H9 (cell line): ENCODE results near the gene TERT. TPM values are rescaled to one million over a fixed set of nuclear protein-coding genes. Genes with fewer than 3 reads are reported as not detected.

Experiments used
- DNase-seq: peaks from one replicate; pipeline ENCODE4 v3.0.0-alpha.2; 2017
- H2AFZ ChIP-seq: one replicate; pipeline ENCODE4 v1.6.1; 2013; ENCODE audit warnings: mild to moderate bottlenecking, low read length, control low read depth, moderate library complexity
- H2AK5ac ChIP-seq: 2 replicates; pipeline ENCODE4 v1.6.1; 2013; ENCODE audit warnings: low read length, control low read depth, mixed read lengths; ENCODE audit not compliant: insufficient read length
- H2BK120ac ChIP-seq: one replicate; pipeline ENCODE4 v1.6.1; 2013; ENCODE audit warnings: low read depth, mild to moderate bottlenecking, low read length, control low read depth, inconsistent platforms; ENCODE audit not compliant: poor library complexity, severe bottlenecking
- H2BK12ac ChIP-seq: 2 replicates; pipeline ENCODE4 v1.6.1; 2013; ENCODE audit warnings: low read length, control low read depth, mixed read lengths, low read depth; ENCODE audit not compliant: insufficient read length
- H2BK15ac ChIP-seq: 2 replicates; pipeline ENCODE4 v1.6.1; 2013; ENCODE audit warnings: low read depth, low read length, control low read depth
- H2BK20ac ChIP-seq: one replicate; pipeline ENCODE4 v1.6.1; 2013; ENCODE audit warnings: low read depth, mild to moderate bottlenecking, low read length, control low read depth, inconsistent platforms; ENCODE audit not compliant: poor library complexity, severe bottlenecking
- H2BK5ac ChIP-seq: 2 replicates; pipeline ENCODE4 v1.6.1; 2013; ENCODE audit warnings: low read length, control low read depth, mixed read lengths; ENCODE audit not compliant: insufficient read length
- H3K14ac ChIP-seq: 2 replicates; pipeline ENCODE4 v1.6.1; 2013; ENCODE audit warnings: low read length, control low read depth; ENCODE audit not compliant: insufficient read depth
- H3K18ac ChIP-seq: 2 replicates; pipeline ENCODE4 v1.6.1; 2013; ENCODE audit warnings: low read depth, mild to moderate bottlenecking, mixed read lengths, low read length, control low read depth; ENCODE audit not compliant: insufficient read length
- H3K23ac ChIP-seq: 2 replicates; pipeline ENCODE4 v1.6.1; 2013; ENCODE audit warnings: low read length, control low read depth, mixed read lengths, low read depth; ENCODE audit not compliant: insufficient read length
- H3K23me2 ChIP-seq: 2 replicates; pipeline ENCODE4 v1.6.1; 2013; ENCODE audit warnings: low read depth, mild to moderate bottlenecking, mixed read lengths, low read length, control low read depth; ENCODE audit not compliant: insufficient read length, poor library complexity, severe bottlenecking
- H3K27ac ChIP-seq: 2 replicates; pipeline ENCODE4 v1.5.1; 2013; ENCODE audit warnings: low read length, control low read depth, mixed read lengths, low read depth; ENCODE audit not compliant: insufficient read length
- H3K27me3 ChIP-seq: 2 replicates; pipeline ENCODE4 v1.6.1; 2013; ENCODE audit warnings: low read length, control low read depth, inconsistent platforms; ENCODE audit not compliant: insufficient read depth
- H3K4ac ChIP-seq: 2 replicates; pipeline ENCODE4 v1.6.1; 2013; ENCODE audit warnings: low read depth, mild to moderate bottlenecking, control low read depth, inconsistent platforms, low read length, moderate library complexity
- H3K4me1 ChIP-seq: 2 replicates; pipeline ENCODE4 v1.6.1; 2013; ENCODE audit warnings: low read length, control low read depth, inconsistent platforms; ENCODE audit not compliant: insufficient read depth
- H3K4me2 ChIP-seq: 2 replicates; pipeline ENCODE4 v1.6.1; 2013; ENCODE audit warnings: low read length, control low read depth, mixed read lengths; ENCODE audit not compliant: insufficient read length, insufficient read depth
- H3K56ac ChIP-seq: 2 replicates; pipeline ENCODE4 v1.6.1; 2013; ENCODE audit warnings: low read depth, mild to moderate bottlenecking, mixed read lengths, low read length, control low read depth; ENCODE audit not compliant: insufficient read length
- H3K79me1 ChIP-seq: 2 replicates; pipeline ENCODE4 v1.6.1; 2013; ENCODE audit warnings: low read depth, mild to moderate bottlenecking, moderate library complexity, low read length, control low read depth, inconsistent platforms; ENCODE audit not compliant: insufficient read depth, poor library complexity, severe bottlenecking
- H3K79me2 ChIP-seq: 2 replicates; pipeline ENCODE4 v1.6.1; 2013; ENCODE audit warnings: low read length, control low read depth, inconsistent platforms; ENCODE audit not compliant: insufficient read depth
- H3K9ac ChIP-seq: 2 replicates; pipeline ENCODE4 v1.6.1; 2013; ENCODE audit warnings: low read length, control low read depth, mixed read lengths; ENCODE audit not compliant: insufficient read length; ENCODE audit errors: extremely low read depth
- H3K9me3 ChIP-seq: one replicate; pipeline ENCODE4 v1.6.1; 2013; ENCODE audit warnings: low read depth, low read length, inconsistent platforms; ENCODE audit not compliant: control insufficient read depth
- H3T11ph ChIP-seq: one replicate; pipeline ENCODE4 v1.6.1; 2013; ENCODE audit warnings: mild to moderate bottlenecking, low read length, control low read depth, inconsistent platforms
- H4K20me1 ChIP-seq: one replicate; pipeline ENCODE4 v1.6.1; 2013; ENCODE audit not compliant: control insufficient read depth, insufficient read length, insufficient read depth
- H4K5ac ChIP-seq: 2 replicates; pipeline ENCODE4 v1.6.1; 2013; ENCODE audit warnings: low read depth, mild to moderate bottlenecking, mixed read lengths, low read length, control low read depth; ENCODE audit not compliant: insufficient read length
- H4K8ac ChIP-seq: replicated peaks from 2 replicates; pipeline ENCODE4 v1.6.1; 2013; ENCODE audit warnings: low read length, control low read depth, mixed read lengths, low read depth; ENCODE audit not compliant: insufficient read length
- H4K91ac ChIP-seq: 2 replicates; pipeline ENCODE4 v1.6.1; 2013; ENCODE audit warnings: low read depth, mild to moderate bottlenecking, moderate library complexity, mixed read lengths, low read length, control low read depth; ENCODE audit not compliant: insufficient read length
- H3K27ac Mint-ChIP-seq, 3 experiments: 2 replicates in 2 of 3; 3 replicates in 1 of 3; pipeline ENCODE4 v1.8.0; 2020 to 2021; ENCODE audit warnings: mixed read lengths in 3 of 3, mild to moderate bottlenecking in 1 of 3, moderate library complexity in 1 of 3
- H3K27me3 Mint-ChIP-seq: 2 replicates; pipeline ENCODE4 v1.8.0; 2021; ENCODE audit warnings: low read depth, mild to moderate bottlenecking, moderate library complexity, mixed read lengths
- H3K36me3 Mint-ChIP-seq, 3 experiments: 2 replicates in 2 of 3; 3 replicates in 1 of 3; pipeline ENCODE4 v1.8.0; 2020 to 2021; ENCODE audit warnings: low read depth in 3 of 3, mixed read lengths in 3 of 3; ENCODE audit not compliant: insufficient read depth in 1 of 3
- H3K4me1 Mint-ChIP-seq, 2 experiments: 2 replicates each; pipeline ENCODE4 v1.8.0; 2020; ENCODE audit warnings: mixed read lengths in 2 of 2
- H3K4me3 Mint-ChIP-seq, 2 experiments: 2 replicates in 1 of 2; 3 replicates in 1 of 2; pipeline ENCODE4 v1.8.0; 2020 to 2021; ENCODE audit warnings: mild to moderate bottlenecking in 2 of 2, mixed read lengths in 2 of 2, moderate library complexity in 1 of 2
- H3K9me3 Mint-ChIP-seq, 2 experiments: 2 replicates in 1 of 2; 3 replicates in 1 of 2; pipeline ENCODE4 v1.8.0; 2020; ENCODE audit warnings: mild to moderate bottlenecking in 2 of 2, mixed read lengths in 2 of 2, moderate library complexity in 1 of 2
- CTCF ChIP-seq: fragments of 200-600 bp; sonication (generic); conservative IDR thresholded peaks from 3 replicates; pipeline ENCODE4 v1.8.0; 2021; ENCODE audit warnings: antibody characterized with exemption, mild to moderate bottlenecking
- WGBS: extraction: QIAGEN DNeasy Blood & Tissue Kit; methylation state at CpG from one replicate; pipeline ENCODE4 v1.1.7; 2013; ENCODE audit warnings: missing lambda C conversion rate, low lambda C conversion rate, mixed read lengths; ENCODE audit not compliant: insufficient read length; ENCODE audit errors: extremely low coverage; 5-methylcytosine and 5-hydroxymethylcytosine counted together
- total RNA-seq: library from RNA; stranded (reverse); gene quantifications from 2 replicates; pipeline ENCODE4 v1.2.1, GENCODE V29; 2021

TERT gene
- total RNA-seq, 1 experiment from 2014 or later, result 15.5 TPM

DNA sequence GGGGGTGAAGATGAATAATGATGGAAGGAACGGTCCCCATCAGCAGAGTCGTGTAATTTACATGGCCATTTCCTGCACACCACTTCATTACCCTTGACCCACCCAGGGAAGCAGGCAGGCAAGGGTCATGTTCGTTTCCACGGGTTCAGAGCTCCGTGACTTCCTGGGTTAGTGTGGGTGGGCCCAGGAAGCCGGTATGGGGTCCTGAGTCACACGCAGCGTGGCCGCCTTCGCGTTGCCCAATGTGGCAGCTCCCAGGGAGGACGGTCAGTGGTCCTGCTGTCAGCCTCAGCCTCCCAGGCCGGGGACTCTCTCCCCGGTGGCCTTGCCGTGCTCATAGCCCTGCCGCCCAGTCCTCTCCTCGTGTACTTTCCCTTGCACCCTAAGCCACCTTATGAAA, 5.1 kb upstream of the TERT start:
- WGBS, result no CpG with 5 or more reads among the region's 17 CpGs
- Histone ChIP-seq H3K79me2 (no peaks in the 10 kb centered on the region), H3K9me3 (no peaks in the 10 kb centered on the region), H3K79me1 (no peaks in the 10 kb centered on the region), H3K4me2 (no peak overlapping the region), H3K27ac (no peak overlapping the region), H3T11ph (no peak overlapping the region), H2BK120ac (no peak overlapping the region), H3K27me3 (no peaks in the 10 kb centered on the region), H2AK5ac (no peak overlapping the region), H2BK20ac (no peak overlapping the region), H2BK12ac (no peak overlapping the region), H3K18ac (no peak overlapping the region), H2BK15ac (no peak overlapping the region), H4K20me1 (no peaks in the 10 kb centered on the region), H2BK5ac (no peak overlapping the region), H3K23me2 (peaks cover 4% of the 10 kb centered on the region), H3K4me1 (no peaks in the 10 kb centered on the region), H3K56ac (no peak overlapping the region), H4K8ac (no peak overlapping the region), H2AFZ (no peak overlapping the region), H3K9ac (no peak overlapping the region), H4K5ac (no peak overlapping the region), H3K23ac (no peak overlapping the region), H3K14ac (no peak overlapping the region; the same call in 1 of the 2 replicates), H4K91ac (no peak overlapping the region), H3K4ac (no peak overlapping the region)
- DNase-seq, result peak; percentile 18
- Mint-ChIP-seq H3K27ac (no peak overlapping the region), H3K4me1 (no peaks in the 10 kb centered on the region), H3K36me3 (no peaks in the 10 kb centered on the region), H3K9me3 (peaks cover 2 to 3% of the 10 kb centered on the region in 2 experiments; a peak in 2 of 5 replicates), H3K4me3 (no peak overlapping the region), H3K27me3 (peaks cover 32% of the 10 kb centered on the region)
- TF ChIP-seq CTCF, result no peak
